H9 (cell line): ENCODE results near the gene DAND5. TPM values are rescaled to one million over a fixed set of nuclear protein-coding genes. Genes with fewer than 3 reads are reported as not detected.

ENCODE experiments used
- DNase-seq: peaks from one replicate; pipeline ENCODE4 v3.0.0-alpha.2; 2017
- H2AFZ ChIP-seq: one replicate; pipeline ENCODE4 v1.6.1; 2013; ENCODE audit warnings: mild to moderate bottlenecking, low read length, control low read depth, moderate library complexity
- H2AK5ac ChIP-seq: 2 replicates; pipeline ENCODE4 v1.6.1; 2013; ENCODE audit warnings: low read length, control low read depth, mixed read lengths; ENCODE audit not compliant: insufficient read length
- H2BK120ac ChIP-seq: one replicate; pipeline ENCODE4 v1.6.1; 2013; ENCODE audit warnings: low read depth, mild to moderate bottlenecking, low read length, control low read depth, inconsistent platforms; ENCODE audit not compliant: poor library complexity, severe bottlenecking
- H2BK12ac ChIP-seq: 2 replicates; pipeline ENCODE4 v1.6.1; 2013; ENCODE audit warnings: low read length, control low read depth, mixed read lengths, low read depth; ENCODE audit not compliant: insufficient read length
- H2BK15ac ChIP-seq: 2 replicates; pipeline ENCODE4 v1.6.1; 2013; ENCODE audit warnings: low read depth, low read length, control low read depth
- H2BK20ac ChIP-seq: one replicate; pipeline ENCODE4 v1.6.1; 2013; ENCODE audit warnings: low read depth, mild to moderate bottlenecking, low read length, control low read depth, inconsistent platforms; ENCODE audit not compliant: poor library complexity, severe bottlenecking
- H2BK5ac ChIP-seq: 2 replicates; pipeline ENCODE4 v1.6.1; 2013; ENCODE audit warnings: low read length, control low read depth, mixed read lengths; ENCODE audit not compliant: insufficient read length
- H3K14ac ChIP-seq: 2 replicates; pipeline ENCODE4 v1.6.1; 2013; ENCODE audit warnings: low read length, control low read depth; ENCODE audit not compliant: insufficient read depth
- H3K18ac ChIP-seq: 2 replicates; pipeline ENCODE4 v1.6.1; 2013; ENCODE audit warnings: low read depth, mild to moderate bottlenecking, mixed read lengths, low read length, control low read depth; ENCODE audit not compliant: insufficient read length
- H3K23ac ChIP-seq: 2 replicates; pipeline ENCODE4 v1.6.1; 2013; ENCODE audit warnings: low read length, control low read depth, mixed read lengths, low read depth; ENCODE audit not compliant: insufficient read length
- H3K23me2 ChIP-seq: 2 replicates; pipeline ENCODE4 v1.6.1; 2013; ENCODE audit warnings: low read depth, mild to moderate bottlenecking, mixed read lengths, low read length, control low read depth; ENCODE audit not compliant: insufficient read length, poor library complexity, severe bottlenecking
- H3K27ac ChIP-seq: 2 replicates; pipeline ENCODE4 v1.5.1; 2013; ENCODE audit warnings: low read length, control low read depth, mixed read lengths, low read depth; ENCODE audit not compliant: insufficient read length
- H3K27me3 ChIP-seq: 2 replicates; pipeline ENCODE4 v1.6.1; 2013; ENCODE audit warnings: low read length, control low read depth, inconsistent platforms; ENCODE audit not compliant: insufficient read depth
- H3K4ac ChIP-seq: 2 replicates; pipeline ENCODE4 v1.6.1; 2013; ENCODE audit warnings: low read depth, mild to moderate bottlenecking, control low read depth, inconsistent platforms, low read length, moderate library complexity
- H3K4me1 ChIP-seq: 2 replicates; pipeline ENCODE4 v1.6.1; 2013; ENCODE audit warnings: low read length, control low read depth, inconsistent platforms; ENCODE audit not compliant: insufficient read depth
- H3K4me2 ChIP-seq: 2 replicates; pipeline ENCODE4 v1.6.1; 2013; ENCODE audit warnings: low read length, control low read depth, mixed read lengths; ENCODE audit not compliant: insufficient read length, insufficient read depth
- H3K56ac ChIP-seq: 2 replicates; pipeline ENCODE4 v1.6.1; 2013; ENCODE audit warnings: low read depth, mild to moderate bottlenecking, mixed read lengths, low read length, control low read depth; ENCODE audit not compliant: insufficient read length
- H3K79me1 ChIP-seq: 2 replicates; pipeline ENCODE4 v1.6.1; 2013; ENCODE audit warnings: low read depth, mild to moderate bottlenecking, moderate library complexity, low read length, control low read depth, inconsistent platforms; ENCODE audit not compliant: insufficient read depth, poor library complexity, severe bottlenecking
- H3K79me2 ChIP-seq: 2 replicates; pipeline ENCODE4 v1.6.1; 2013; ENCODE audit warnings: low read length, control low read depth, inconsistent platforms; ENCODE audit not compliant: insufficient read depth
- H3K9ac ChIP-seq: 2 replicates; pipeline ENCODE4 v1.6.1; 2013; ENCODE audit warnings: low read length, control low read depth, mixed read lengths; ENCODE audit not compliant: insufficient read length; ENCODE audit errors: extremely low read depth
- H3K9me3 ChIP-seq: one replicate; pipeline ENCODE4 v1.6.1; 2013; ENCODE audit warnings: low read depth, low read length, inconsistent platforms; ENCODE audit not compliant: control insufficient read depth
- H3T11ph ChIP-seq: one replicate; pipeline ENCODE4 v1.6.1; 2013; ENCODE audit warnings: mild to moderate bottlenecking, low read length, control low read depth, inconsistent platforms
- H4K20me1 ChIP-seq: one replicate; pipeline ENCODE4 v1.6.1; 2013; ENCODE audit not compliant: control insufficient read depth, insufficient read length, insufficient read depth
- H4K5ac ChIP-seq: 2 replicates; pipeline ENCODE4 v1.6.1; 2013; ENCODE audit warnings: low read depth, mild to moderate bottlenecking, mixed read lengths, low read length, control low read depth; ENCODE audit not compliant: insufficient read length
- H4K8ac ChIP-seq: replicated peaks from 2 replicates; pipeline ENCODE4 v1.6.1; 2013; ENCODE audit warnings: low read length, control low read depth, mixed read lengths, low read depth; ENCODE audit not compliant: insufficient read length
- H4K91ac ChIP-seq: 2 replicates; pipeline ENCODE4 v1.6.1; 2013; ENCODE audit warnings: low read depth, mild to moderate bottlenecking, moderate library complexity, mixed read lengths, low read length, control low read depth; ENCODE audit not compliant: insufficient read length
- H3K27ac Mint-ChIP-seq, 3 experiments: 2 replicates in 2 of 3; 3 replicates in 1 of 3; pipeline ENCODE4 v1.8.0; 2020 to 2021; ENCODE audit warnings: mixed read lengths in 3 of 3, mild to moderate bottlenecking in 1 of 3, moderate library complexity in 1 of 3
- H3K27me3 Mint-ChIP-seq: 2 replicates; pipeline ENCODE4 v1.8.0; 2021; ENCODE audit warnings: low read depth, mild to moderate bottlenecking, moderate library complexity, mixed read lengths
- H3K36me3 Mint-ChIP-seq, 3 experiments: 2 replicates in 2 of 3; 3 replicates in 1 of 3; pipeline ENCODE4 v1.8.0; 2020 to 2021; ENCODE audit warnings: low read depth in 3 of 3, mixed read lengths in 3 of 3; ENCODE audit not compliant: insufficient read depth in 1 of 3
- H3K4me1 Mint-ChIP-seq, 2 experiments: 2 replicates each; pipeline ENCODE4 v1.8.0; 2020; ENCODE audit warnings: mixed read lengths in 2 of 2
- H3K4me3 Mint-ChIP-seq, 2 experiments: 2 replicates in 1 of 2; 3 replicates in 1 of 2; pipeline ENCODE4 v1.8.0; 2020 to 2021; ENCODE audit warnings: mild to moderate bottlenecking in 2 of 2, mixed read lengths in 2 of 2, moderate library complexity in 1 of 2
- H3K9me3 Mint-ChIP-seq, 2 experiments: 2 replicates in 1 of 2; 3 replicates in 1 of 2; pipeline ENCODE4 v1.8.0; 2020; ENCODE audit warnings: mild to moderate bottlenecking in 2 of 2, mixed read lengths in 2 of 2, moderate library complexity in 1 of 2
- CTCF ChIP-seq: fragments of 200-600 bp; sonication (generic); conservative IDR thresholded peaks from 3 replicates; pipeline ENCODE4 v1.8.0; 2021; ENCODE audit warnings: antibody characterized with exemption, mild to moderate bottlenecking
- WGBS: extraction: QIAGEN DNeasy Blood & Tissue Kit; methylation state at CpG from one replicate; pipeline ENCODE4 v1.1.7; 2013; ENCODE audit warnings: missing lambda C conversion rate, low lambda C conversion rate, mixed read lengths; ENCODE audit not compliant: insufficient read length; ENCODE audit errors: extremely low coverage; 5-methylcytosine and 5-hydroxymethylcytosine counted together
- total RNA-seq: library from RNA; stranded (reverse); gene quantifications from 2 replicates; pipeline ENCODE4 v1.2.1, GENCODE V29; 2021

DAND5 gene
- total RNA-seq, 1 experiment from 2014 or later, result 0.11 TPM

DNA sequence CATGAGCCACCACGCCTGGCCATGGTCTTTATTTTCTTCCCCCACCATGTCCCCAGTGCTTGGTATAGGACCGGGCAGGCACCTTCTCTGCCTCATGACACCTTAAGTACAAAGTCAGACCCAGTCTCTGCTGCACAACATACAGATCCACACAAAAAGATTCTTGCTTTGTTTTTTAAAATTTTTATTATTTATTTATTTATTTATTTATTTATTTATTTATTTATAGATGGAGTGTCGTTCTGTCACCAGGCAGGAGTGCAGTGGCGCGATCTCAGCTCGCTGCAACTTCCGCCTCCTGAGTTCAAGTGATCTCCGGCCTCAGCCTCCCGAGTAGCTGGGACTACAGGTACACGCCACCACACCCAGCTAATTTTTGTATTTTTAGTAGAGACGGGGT, 23.4 kb downstream of the DAND5 start:
- H3K4ac ChIP-seq, result no peak overlapping the region
- H3K36me3 Mint-ChIP-seq, result peaks cover 0 to 2% (median 0%) of the 10 kb centered on the region in 3 experiments; a peak in 1 of 7 replicates

More for the DNA sequence above, 23.4 kb downstream of the DAND5 start:
- TF ChIP-seq CTCF, result no peak
- Mint-ChIP-seq H3K27ac (no peak overlapping the region), H3K9me3 (peaks cover 2 to 9% of the 10 kb centered on the region in 2 experiments; a peak in 3 of 5 replicates), H3K27me3 (peaks cover 71% of the 10 kb centered on the region), H3K4me1 (peaks cover 5 to 11% of the 10 kb centered on the region in 2 experiments), H3K4me3 (no peak overlapping the region)
- Histone ChIP-seq H2BK15ac (no peak overlapping the region), H3K23me2 (peaks cover 4% of the 10 kb centered on the region), H3K27me3 (peaks cover 47% of the 10 kb centered on the region), H3K27ac (no peak overlapping the region), H4K8ac (no peak overlapping the region), H3K18ac (no peak overlapping the region), H4K20me1 (peaks cover 5% of the 10 kb centered on the region), H3K4me1 (no peaks in the 10 kb centered on the region), H2BK120ac (no peak overlapping the region), H2BK20ac (no peak overlapping the region), H3K9me3 (no peaks in the 10 kb centered on the region), H3K79me2 (no peaks in the 10 kb centered on the region), H3K4me2 (no peak overlapping the region), H3K56ac (no peak overlapping the region), H4K91ac (no peak overlapping the region), H3T11ph (no peak overlapping the region), H2AK5ac (no peak overlapping the region), H4K5ac (no peak overlapping the region), H3K14ac (no peak overlapping the region), H2AFZ (no peak overlapping the region), H3K23ac (no peak overlapping the region), H2BK12ac (no peak overlapping the region), H2BK5ac (no peak overlapping the region), H3K79me1 (no peaks in the 10 kb centered on the region), H3K9ac (no peak overlapping the region)
- no CpG with 5 or more reads among the region's 11 CpGs for WGBS
- DNase-seq, result no peak
